Suprapubic skin (tissue), 4 donors: ENCODE measurements around the gene GJD2.

Experiments used
- CTCF ChIP-seq, 2 donors: fragments of 200-600 bp in 1 of 2; fragments of 450-650 bp in 1 of 2; sonication (generic) in 1 of 2; IDR thresholded peaks; one replicate each; pipeline ENCODE4 v1.5.1; 2016 to 2019; ENCODE audit warnings: antibody characterized with exemption in 2 of 2, mild to moderate bottlenecking in 1 of 2, moderate library complexity in 1 of 2
- EP300 ChIP-seq: sonication (generic); formaldehyde crosslinking; IDR thresholded peaks from one replicate; pipeline ENCODE4 v1.6.1; 2017; ENCODE audit warnings: antibody characterized with exemption
- POLR2A ChIP-seq, 2 donors: fragments of 450-650 bp; IDR thresholded peaks; one replicate each; pipeline ENCODE4 v1.6.1; 2017; ENCODE audit warnings: antibody characterized with exemption in 2 of 2, mild to moderate bottlenecking in 2 of 2, moderate library complexity in 2 of 2
- POLR2AphosphoS5 ChIP-seq, 3 donors: sonication (generic); formaldehyde crosslinking; IDR thresholded peaks; one replicate each; pipeline ENCODE4 v1.6.1; 2017; ENCODE audit warnings: antibody characterized with exemption in 3 of 3

DNA sequence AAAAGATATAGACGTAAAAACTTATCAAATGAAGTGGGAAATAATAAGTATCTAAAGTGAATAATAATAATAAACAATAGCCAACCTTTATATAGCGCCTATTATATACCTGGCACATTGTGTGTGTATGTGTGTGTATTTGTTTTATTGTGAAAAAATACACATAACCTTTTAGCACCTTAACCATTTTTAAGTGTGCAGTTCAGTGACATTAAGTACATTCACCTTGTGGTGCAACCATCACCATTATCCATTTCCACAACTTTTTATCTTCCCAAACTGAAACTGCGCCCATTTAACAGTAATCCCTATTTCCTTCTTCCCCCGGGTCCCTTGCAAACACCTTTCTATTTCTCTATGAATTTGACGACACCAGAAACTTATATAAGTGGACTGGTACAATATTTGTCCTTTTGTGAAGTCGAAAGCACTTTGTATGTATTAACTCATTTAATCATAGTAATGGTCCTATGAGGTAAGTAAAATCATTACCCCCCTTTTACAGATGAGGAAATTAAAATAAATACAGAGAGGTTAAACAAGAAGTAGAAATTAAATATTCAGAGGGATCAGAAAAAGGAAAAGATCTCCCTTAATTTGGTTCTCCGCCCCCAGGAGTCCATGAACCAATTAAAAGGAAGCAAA lies 33.5 kb downstream of the GJD2 start:
- TF ChIP-seq CTCF (IDR thresholded peaks at IDR 0.05) (no peak), POLR2A (IDR thresholded peaks at IDR 0.05) (no peak), EP300 (no peak), POLR2AphosphoS5 (IDR thresholded peaks at IDR 0.05) (no peak)
